Anterior cingulate cortex (tissue), 58 donors: ENCODE measurements around the gene CDH7.
A peak's percentile ranks its signal among the peaks of the same experiment; 100 is the strongest.

ENCODE experiments used
- DNase-seq, 58 donors: peaks; one replicate each; lab custom pipeline; 2025; lab: John Stamatoyannopoulos, UW

The CDH7 gene

DNA sequence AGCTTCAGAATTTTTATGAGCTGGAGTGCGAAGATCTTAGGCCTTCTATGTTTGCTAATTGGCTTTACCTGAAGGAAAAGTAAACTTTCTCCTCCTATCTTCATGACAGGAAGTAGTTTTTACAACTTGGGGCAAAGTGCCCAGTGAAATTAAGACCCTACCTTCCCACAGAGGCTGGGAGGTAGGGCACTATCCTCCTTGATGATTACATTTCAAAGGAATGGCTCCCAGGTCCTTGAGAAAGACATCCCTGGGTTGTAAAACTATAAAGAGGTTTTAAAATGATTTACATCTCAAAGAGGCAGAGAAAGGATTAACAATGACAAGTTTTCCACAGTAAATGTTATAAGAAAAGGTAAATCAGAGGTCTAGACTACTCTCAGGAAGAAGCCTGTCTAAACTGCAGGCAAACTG is 155.8 kb downstream of the CDH7 start:
- no peak for DNase-seq

GRCh38 chr18:65907281-65907680 is 156.5 kb downstream of the CDH7 start:
- no peak for DNase-seq

GRCh38 chr18:65919018-65919417 is 168.2 kb downstream of the CDH7 start:
- no peak for DNase-seq

DNA sequence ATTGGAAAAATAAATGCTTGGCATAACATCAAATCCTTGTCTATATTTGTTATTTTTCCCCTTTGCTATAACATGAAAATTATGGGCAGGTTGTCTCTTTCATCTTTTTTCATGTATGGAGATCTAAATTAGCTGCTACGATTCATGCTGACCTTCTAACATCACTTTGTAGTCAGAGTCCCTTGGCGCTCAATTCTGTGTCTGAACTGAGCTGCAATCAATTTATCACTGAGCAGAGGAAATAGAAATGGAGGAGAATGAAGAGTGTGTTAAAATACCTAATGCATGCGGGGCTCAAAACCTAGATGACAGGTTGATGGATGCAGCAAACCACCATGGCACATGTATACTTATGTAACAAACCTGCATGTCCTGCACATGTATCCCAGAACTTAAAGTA is 168.9 kb downstream of the CDH7 start:
- DNase-seq: no peak

DNA sequence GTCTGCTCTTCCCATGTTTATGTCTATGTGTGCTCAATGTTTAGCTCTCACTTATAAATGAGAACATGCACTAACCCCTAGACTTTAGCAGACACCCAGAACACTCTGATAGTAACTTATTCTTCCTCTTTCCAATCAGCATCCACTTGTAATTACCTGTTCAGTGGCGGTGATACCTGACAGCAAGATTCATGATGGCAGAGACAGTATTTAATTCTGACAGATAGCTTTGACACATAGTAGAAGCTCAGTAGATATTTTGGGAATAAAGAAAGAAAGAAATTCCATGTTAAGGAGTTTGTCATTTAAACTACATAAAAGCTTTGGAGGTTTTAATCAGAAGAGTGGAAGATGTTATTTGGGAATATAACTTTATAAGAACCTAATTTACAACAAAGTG is 171.3 kb downstream of the CDH7 start:
- DNase-seq: no peak

DNA sequence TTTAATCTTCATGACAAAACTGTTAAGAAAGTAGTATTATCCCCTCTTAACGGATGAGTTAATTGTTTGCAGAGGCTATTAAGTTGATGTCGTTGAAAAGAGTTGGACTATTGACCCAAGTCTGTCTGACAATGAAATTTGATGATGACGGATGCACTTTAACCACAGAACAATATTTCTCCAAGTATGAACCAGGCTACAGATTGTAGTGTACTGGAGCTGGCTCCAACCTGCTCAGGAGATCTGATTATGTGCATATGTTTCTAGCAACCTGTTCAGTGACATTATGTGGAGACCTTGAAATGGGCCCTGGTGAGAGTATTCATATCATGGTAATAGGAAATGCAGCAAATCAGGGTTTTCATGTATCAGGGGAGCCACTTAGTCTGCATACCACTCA is 174.1 kb downstream of the CDH7 start:
- DNase-seq: no peak

DNA sequence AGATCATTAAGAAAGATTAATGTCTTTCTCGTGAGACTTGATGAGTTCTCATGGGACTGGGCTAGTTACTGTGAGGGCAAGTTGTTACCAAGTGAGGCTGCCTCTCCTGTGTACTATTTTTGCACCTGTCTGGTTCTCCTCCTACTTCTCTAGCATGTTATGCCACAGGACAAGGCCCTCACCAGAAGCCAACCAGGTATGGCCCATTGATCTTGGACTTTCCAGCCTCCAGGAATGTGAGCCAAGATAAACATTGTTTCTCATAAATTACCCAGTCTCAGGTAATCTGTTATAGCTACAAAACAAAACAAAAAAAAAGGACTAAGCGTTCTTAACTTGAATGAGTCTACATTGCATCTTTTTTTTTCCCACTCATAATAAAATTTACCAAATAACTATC is 184.1 kb downstream of the CDH7 start:
- DNase-seq: no peak

DNA sequence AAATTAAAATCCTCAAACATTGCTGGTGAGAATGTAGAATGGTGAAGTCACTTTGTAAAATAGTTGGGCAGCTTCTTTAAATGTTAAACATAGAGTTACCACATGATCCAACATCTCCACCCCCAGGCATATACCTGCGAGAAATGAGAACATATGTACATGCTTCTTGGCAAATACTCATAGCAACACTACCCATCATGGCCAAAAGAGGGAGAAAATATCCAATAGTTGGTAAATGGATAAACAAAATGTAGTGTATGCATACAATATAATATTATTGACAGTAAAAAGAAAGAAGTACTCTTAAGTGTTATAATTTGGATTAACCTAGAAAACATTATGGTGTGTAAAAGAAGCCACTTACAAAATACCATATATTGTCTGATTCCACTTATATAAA is 185.9 kb downstream of the CDH7 start:
- no peak for DNase-seq

GRCh38 chr18:65937180-65937579 is 186.4 kb downstream of the CDH7 start:
- DNase-seq: no peak

DNA sequence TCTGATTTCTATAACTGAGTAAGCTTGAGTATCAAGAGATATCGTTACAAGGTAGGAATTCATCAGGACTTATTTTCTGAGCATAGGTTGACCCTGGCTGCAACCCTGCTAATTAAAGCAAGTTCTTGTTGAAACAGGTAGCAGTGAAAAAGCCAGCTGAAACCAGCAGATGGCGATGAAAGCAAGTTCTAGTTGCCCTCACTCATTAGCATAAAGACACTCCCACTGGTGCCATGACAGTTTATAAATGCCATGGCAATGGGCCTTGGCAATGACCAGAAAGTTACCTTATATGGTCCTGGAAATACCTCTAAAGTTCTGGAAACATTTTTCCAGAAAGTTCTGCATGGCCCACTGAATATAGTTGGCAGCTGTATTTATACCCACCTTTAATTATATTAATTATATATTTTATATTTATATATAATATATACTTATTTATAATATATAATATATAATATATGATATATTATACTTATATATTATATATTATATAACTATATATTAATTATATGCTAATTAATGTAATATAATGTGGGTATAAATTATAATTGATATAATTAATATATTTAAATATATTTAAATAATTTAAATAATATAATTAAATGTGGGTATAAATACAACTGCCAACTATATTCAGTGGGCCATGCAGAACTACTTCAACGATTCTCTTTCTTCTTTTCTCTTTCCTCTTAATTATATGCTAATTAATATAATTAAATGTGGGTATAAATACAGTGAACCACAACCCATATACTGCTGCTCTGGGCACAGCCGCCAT is 188.0 kb downstream of the CDH7 start:
- DNase-seq: peak in 1 of 58 donors; percentile 1
